Uterus (tissue), 4 donors: ENCODE measurements around the gene LCMT1. TPM values are rescaled to one million over a fixed set of nuclear protein-coding genes. Genes with fewer than 3 reads are reported as not detected.

Source experiments
- DNase-seq, 2 donors: peaks; one replicate each; pipeline ENCODE4 v3.0.0-alpha.2; 2019 to 2020
- H3K27ac ChIP-seq, 2 donors: fragments of 200-600 bp; sonication (generic); 1 replicate in 1 of 2; 2 replicates in 1 of 2; pipeline ENCODE4 v1.5.1; 2016 to 2018
- H3K27me3 ChIP-seq, 2 donors: fragments of 200-600 bp; sonication (generic); one replicate each; pipeline ENCODE4 v1.5.1; 2018 to 2019; ENCODE audit warnings: control low read depth in 1 of 2
- H3K36me3 ChIP-seq, 2 donors: fragments of 200-600 bp; sonication (generic); one replicate each; pipeline ENCODE4 v1.5.1; 2019; ENCODE audit warnings: control low read depth in 1 of 2
- H3K4me1 ChIP-seq, 2 donors: fragments of 200-600 bp; sonication (generic); one replicate each; pipeline ENCODE4 v1.5.1; 2018 to 2019; ENCODE audit warnings: control low read depth in 1 of 2
- H3K4me3 ChIP-seq, 2 donors: fragments of 200-600 bp; sonication (generic); 1 replicate in 1 of 2; 2 replicates in 1 of 2; pipeline ENCODE4 v1.5.1; 2018 to 2019; ENCODE audit warnings: mild to moderate bottlenecking in 1 of 2
- H3K9me3 ChIP-seq, 2 donors: fragments of 200-600 bp; sonication (generic); one replicate each; pipeline ENCODE4 v1.5.1; 2019; ENCODE audit warnings: control low read depth in 1 of 2
- CTCF ChIP-seq, 4 experiments: fragments of 200-600 bp in 2 of 4; fragments of 450-650 bp in 2 of 4; sonication (generic) in 2 of 4; IDR thresholded peaks; one replicate each; pipeline ENCODE4 v1.5.1; 2016 to 2019; ENCODE audit warnings: antibody characterized with exemption in 4 of 4, mild to moderate bottlenecking in 2 of 4, moderate library complexity in 1 of 4
- POLR2A ChIP-seq, 2 donors: fragments of 450-650 bp; IDR thresholded peaks; one replicate each; pipeline ENCODE4 v1.6.1; 2016; ENCODE audit warnings: antibody characterized with exemption in 2 of 2, mild to moderate bottlenecking in 1 of 2, moderate library complexity in 1 of 2
- intact Hi-C: fragments of 100-400 bp; cut with DNase I; formaldehyde crosslinking; loops from one replicate; pipeline ENCODE4 v1.15.1; 2023; ENCODE audit warnings: low total_unique reads
- total RNA-seq, 4 donors: library from RNA; depleted of rRNA in 3 of 4; stranded (reverse); fragments of >200 nt in 3 of 4; gene quantifications; one replicate each; pipeline versions ENCODE4 v1.1.0 to v1.2.4, GENCODE V29; 2014 to 2023
- donor health status: DM: yes; HTN: yes; CAD: no.

LCMT1 gene
- total RNA-seq, 4 donors from 2014 or later: 33.7 to 39.8 (median 38.3) TPM

GRCh38 chr16:25093208-25094061 lies 18.1 kb upstream of the LCMT1 start:
- TF ChIP-seq POLR2A (IDR thresholded peaks at IDR 0.05) (no peak), CTCF (IDR thresholded peaks at IDR 0.05) (no peak)
- no peaks in the 10 kb centered on the region for H3K9me3 ChIP-seq
- no peak overlapping the region for H3K27ac ChIP-seq
- no peaks in the 10 kb centered on the region for H3K36me3 ChIP-seq
- H3K4me3 ChIP-seq: no peak overlapping the region
- no peaks in the 10 kb centered on the region for H3K27me3 ChIP-seq
- no peaks in the 10 kb centered on the region for H3K4me1 ChIP-seq
- DNase-seq: no peak
- intact Hi-C loops: no loop called here

- DNase-seq: no peak
- intact Hi-C loops: no loop called here
- Histone ChIP-seq H3K27ac (no peak overlapping the region), H3K4me3 (no peak overlapping the region), H3K9me3 (no peaks in the 10 kb centered on the region), H3K36me3 (no peaks in the 10 kb centered on the region), H3K27me3 (no peaks in the 10 kb centered on the region), H3K4me1 (no peaks in the 10 kb centered on the region)
- TF ChIP-seq CTCF (IDR thresholded peaks at IDR 0.05) (no peak), POLR2A (IDR thresholded peaks at IDR 0.05) (no peak)
Measured at GRCh38 chr16:25094596-25094995, 16.9 kb upstream of the LCMT1 start.

GRCh38 chr16:25095636-25096035 lies 15.9 kb upstream of the LCMT1 start:
- TF ChIP-seq POLR2A (IDR thresholded peaks at IDR 0.05) (no peak), CTCF (IDR thresholded peaks at IDR 0.05) (no peak)
- no peaks in the 10 kb centered on the region for H3K36me3 ChIP-seq
- DNase-seq: no peak
- H3K9me3 ChIP-seq: no peaks in the 10 kb centered on the region
- no peak overlapping the region for H3K4me3 ChIP-seq
- no peak overlapping the region for H3K27ac ChIP-seq
- H3K4me1 ChIP-seq: no peaks in the 10 kb centered on the region
- H3K27me3 ChIP-seq: no peaks in the 10 kb centered on the region
- intact Hi-C loops: no loop called here

- Histone ChIP-seq H3K36me3 (no peaks in the 10 kb centered on the region), H3K4me3 (no peak overlapping the region)
- intact Hi-C loops: no loop called here
Measured at GRCh38 chr16:25097276-25097975, 14.1 kb upstream of the LCMT1 start.

More at GRCh38 chr16:25097276-25097975, 14.1 kb upstream of the LCMT1 start:
- H3K9me3 ChIP-seq: no peaks in the 10 kb centered on the region
- H3K27ac ChIP-seq: no peak overlapping the region
- H3K4me1 ChIP-seq: no peaks in the 10 kb centered on the region
- TF ChIP-seq POLR2A (IDR thresholded peaks at IDR 0.05): no peak
- no peak for TF ChIP-seq CTCF (IDR thresholded peaks at IDR 0.05)
- H3K27me3 ChIP-seq: no peaks in the 10 kb centered on the region
- DNase-seq: no peak
